Stimulated activated naive CD4-positive, alpha-beta T cell treated with Interleukin-2 at 50 U/mL for 16 hours (primary cell): ENCODE measurements around the gene PTPRCAP.
"Not testable (repeated sequence)": the region's sequence is repeated elsewhere in the genome, so short reads cannot be mapped to it uniquely, and the experiment has no call there.

Experiments used
- DNase-seq: peaks from one replicate; lab custom pipeline; 2025; lab: John Stamatoyannopoulos, UW

Gene PTPRCAP

GRCh38 chr11:67437082-67437808, at the start of gene PTPRCAP:
Gene PTPRCAP, minus strand, starts transcription at chr11:67437682. Its CDS starts 63 bp downstream, at chr11:67437619.
- peak; percentile 72 for DNase-seq

GRCh38 chr11:67486481-67487195, 49.2 kb upstream of the PTPRCAP start:
- DNase-seq, result peak; percentile 45

- DNase-seq, result peak; percentile 20
These were observed 48.4 kb upstream of the PTPRCAP start for GRCh38 chr11:67485873-67486361.

GRCh38 chr11:67484847-67485311, 47.4 kb upstream of the PTPRCAP start:
- peak; percentile 61 for DNase-seq

- DNase-seq, result peak; percentile 41
These were observed 46.6 kb upstream of the PTPRCAP start for GRCh38 chr11:67483831-67484665.

GRCh38 chr11:67482827-67483798, 45.6 kb upstream of the PTPRCAP start, which contains the start of gene AIP:
Gene AIP, plus strand, starts transcription at chr11:67483026. Its CDS starts 133 bp downstream, at chr11:67483159.
- DNase-seq, result peak; percentile 98

- no peak for DNase-seq
These were observed 44.9 kb upstream of the PTPRCAP start for GRCh38 chr11:67482275-67482826.

- DNase-seq, result not testable (repeated sequence)
These were observed 40.0 kb upstream of the PTPRCAP start for GRCh38 chr11:67477344-67478050.

GRCh38 chr11:67476692-67477091, 39.2 kb upstream of the PTPRCAP start:
- not testable (repeated sequence) for DNase-seq

GRCh38 chr11:67472882-67473281, 35.4 kb upstream of the PTPRCAP start:
- DNase-seq, result no peak

- no peak for DNase-seq
These were observed 33.0 kb upstream of the PTPRCAP start for GRCh38 chr11:67470337-67471002.

GRCh38 chr11:67469508-67469811, 32.0 kb upstream of the PTPRCAP start:
- DNase-seq, result no peak

- peak; percentile 91 for DNase-seq
These were observed 31.5 kb upstream of the PTPRCAP start, which contains the start of gene TMEM134 for GRCh38 chr11:67468759-67469507. Gene TMEM134, minus strand, starts transcription at chr11:67469251. Its CDS starts 59 bp downstream, at chr11:67469192.

- DNase-seq, result no peak
These were observed 30.9 kb upstream of the PTPRCAP start for GRCh38 chr11:67468456-67468758.

GRCh38 chr11:67468056-67468455, 30.6 kb upstream of the PTPRCAP start:
- peak; percentile 5 for DNase-seq

GRCh38 chr11:67466962-67467771, 29.7 kb upstream of the PTPRCAP start:
- DNase-seq, result no peak

- no peak for DNase-seq
These were observed 28.9 kb upstream of the PTPRCAP start for GRCh38 chr11:67466367-67466766.

- DNase-seq, result not testable (repeated sequence)
These were observed 28.0 kb upstream of the PTPRCAP start for GRCh38 chr11:67465530-67465929.
